IPS-15b (cell line): Measurements from ENCODE around the gene NOP9.

Experiments used
- H3K27me3 ChIP-seq: one replicate; pipeline ENCODE4 v1.6.1; 2013; ENCODE audit warnings: low read length; ENCODE audit not compliant: control insufficient read depth, insufficient read depth
- H3K36me3 ChIP-seq: one replicate; pipeline ENCODE4 v1.6.1; 2013; ENCODE audit warnings: low read length; ENCODE audit not compliant: control insufficient read depth, insufficient read depth
- H3K4me1 ChIP-seq: one replicate; pipeline ENCODE4 v1.6.1; 2013; ENCODE audit warnings: mild to moderate bottlenecking, low read length; ENCODE audit not compliant: control insufficient read depth, insufficient read depth
- H3K4me3 ChIP-seq: one replicate; pipeline ENCODE4 v1.5.1; 2013; ENCODE audit warnings: low read depth, low read length
- H3K9ac ChIP-seq: one replicate; pipeline ENCODE4 v1.6.1; 2013; ENCODE audit warnings: low read depth, mild to moderate bottlenecking, low read length
- H3K9me3 ChIP-seq: one replicate; pipeline ENCODE4 v1.6.1; 2013; ENCODE audit warnings: mild to moderate bottlenecking, low read length; ENCODE audit not compliant: control insufficient read depth, insufficient read depth

Gene NOP9

DNA sequence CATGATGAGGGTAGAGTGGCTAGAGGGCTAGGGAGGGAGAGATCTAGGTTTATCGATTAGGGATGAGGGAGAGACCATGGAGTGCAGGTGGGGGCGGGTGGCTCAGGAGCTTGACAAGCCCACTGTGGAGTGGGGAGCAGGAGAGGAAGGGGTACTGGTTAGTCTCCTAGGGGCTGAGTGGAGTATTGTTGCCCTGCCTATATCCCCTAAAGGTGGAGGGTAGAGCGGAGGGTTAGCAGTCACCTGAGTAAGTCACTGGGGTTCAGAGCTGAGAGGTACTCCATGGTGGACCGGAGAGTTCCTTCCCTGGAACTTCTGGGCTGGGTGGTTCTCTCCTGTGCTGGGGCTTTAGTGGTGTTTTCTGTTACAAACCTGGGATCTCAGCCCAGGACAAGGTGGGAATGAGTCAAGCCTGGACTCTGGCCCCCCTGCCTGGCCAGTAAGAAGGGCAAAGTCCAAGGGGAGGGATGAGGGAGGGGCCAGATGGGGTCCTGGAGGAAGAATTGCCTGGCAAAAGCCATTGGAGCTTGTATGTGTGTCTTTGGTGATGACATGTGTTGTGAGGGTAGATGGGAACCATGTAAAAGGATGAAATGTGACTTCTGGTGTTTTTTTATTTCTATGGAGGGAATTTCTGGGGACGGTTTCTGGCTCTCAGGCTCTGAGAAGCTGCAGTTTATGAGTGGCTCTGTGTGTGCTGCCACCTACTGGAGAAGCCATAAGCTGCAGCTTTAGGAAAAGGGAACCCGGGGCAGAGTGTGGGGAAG, 8.1 kb downstream of the NOP9 start, which contains the start of gene CIDEB:
Gene CIDEB, minus strand, starts transcription at position 403 of the 767 bp plus-strand sequence. Its CDS starts 119 bp downstream, at position 284.
- H3K9ac ChIP-seq = no peak within 1 kb of the TSS
- no peak within 1 kb of the TSS for H3K4me3 ChIP-seq
- no peaks in the 10 kb centered on the region for H3K27me3 ChIP-seq
- H3K4me1 ChIP-seq = no peaks in the 10 kb centered on the region
- H3K9me3 ChIP-seq = no peaks in the 10 kb centered on the region
- H3K36me3 ChIP-seq = peaks cover 38% of the 10 kb centered on the region

DNA sequence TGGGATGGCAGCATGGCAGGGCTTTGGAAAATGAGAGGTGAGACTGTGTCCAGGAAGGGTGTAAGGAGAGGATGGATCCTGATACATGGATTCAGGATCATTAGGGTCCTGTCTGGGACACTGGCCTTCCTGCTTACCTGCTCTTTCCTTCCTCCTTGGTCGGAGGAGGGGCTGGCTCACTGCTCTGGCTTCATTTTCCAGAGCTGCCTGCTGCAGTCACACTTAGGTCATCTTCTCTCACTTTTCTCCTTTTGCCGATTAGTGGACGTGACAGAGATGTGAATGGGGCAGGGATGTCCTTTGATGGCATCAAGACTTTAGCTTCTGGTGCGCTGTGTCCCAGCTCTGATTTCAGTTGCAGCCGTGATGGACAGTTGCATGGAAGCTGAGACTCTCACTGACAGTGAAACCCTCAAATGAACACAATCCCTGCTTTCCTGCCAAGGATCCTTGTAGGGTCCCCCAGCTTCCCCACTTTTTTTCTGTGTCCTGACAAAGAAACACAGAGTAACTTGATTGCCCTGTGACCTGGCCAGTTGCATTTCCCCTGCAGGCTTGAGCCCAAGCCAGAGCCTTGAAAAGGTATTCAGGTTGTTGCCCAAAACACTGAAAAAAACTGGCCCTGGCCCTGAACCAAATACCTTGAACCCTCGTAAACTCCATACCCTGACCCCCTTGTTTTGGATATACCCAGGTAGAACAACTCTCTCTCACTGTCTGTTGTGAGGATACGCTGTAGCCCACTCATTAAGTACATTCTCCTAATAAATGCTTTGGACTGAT, 8.9 kb downstream of the NOP9 start:
- H3K27me3 ChIP-seq = no peaks in the 10 kb centered on the region
- no peaks in the 10 kb centered on the region for H3K4me1 ChIP-seq
- H3K9ac ChIP-seq = no peak overlapping the region
- H3K9me3 ChIP-seq = no peaks in the 10 kb centered on the region
- no peak overlapping the region for H3K4me3 ChIP-seq
- peaks cover 32% of the 10 kb centered on the region for H3K36me3 ChIP-seq

DNA sequence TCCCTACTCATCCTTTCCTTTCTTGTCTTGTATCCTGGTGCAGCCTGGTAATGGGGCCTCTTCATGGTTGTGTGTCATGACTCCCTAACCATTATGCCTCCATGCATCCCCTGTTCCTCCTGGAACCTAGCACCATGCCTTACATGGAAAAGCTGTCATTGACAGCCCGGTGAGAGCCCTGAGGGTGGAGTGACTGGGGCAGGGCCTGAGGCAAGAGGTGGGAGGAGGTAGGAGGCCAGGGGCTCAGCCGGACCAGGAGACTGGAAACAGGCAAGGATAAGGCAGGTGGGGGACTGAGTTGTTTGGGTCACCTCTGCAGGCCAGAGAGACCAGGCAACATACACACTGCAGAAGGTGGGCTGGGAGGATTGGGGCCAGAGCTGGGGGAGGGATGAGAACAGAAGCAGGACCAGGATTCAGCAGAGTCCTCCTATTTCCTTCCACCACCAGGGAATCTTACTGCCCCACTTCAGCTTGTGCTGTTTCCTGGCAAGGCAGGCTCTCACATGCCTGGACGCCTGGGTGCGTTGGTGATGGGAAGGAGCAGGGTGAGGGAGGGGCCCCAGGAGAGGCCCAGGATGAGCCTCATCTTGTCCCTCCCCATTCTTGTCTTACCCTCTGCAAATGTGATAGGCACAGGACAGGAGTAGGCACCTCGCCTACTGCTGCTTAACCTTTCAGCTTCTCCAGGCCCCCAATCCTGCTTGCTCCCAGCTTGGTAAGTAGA, 10.1 kb downstream of the NOP9 start, which contains the start of gene LTB4R2:
Gene LTB4R2, plus strand, starts transcription at position 603 of the 727 bp plus-strand sequence. CDS start 525 bp downstream, outside the sequence.
- H3K9ac ChIP-seq = no peak within 1 kb of the TSS
- H3K4me3 ChIP-seq = no peak within 1 kb of the TSS
- H3K36me3 ChIP-seq = peaks cover 20% of the 10 kb centered on the region
- no peaks in the 10 kb centered on the region for H3K27me3 ChIP-seq
- H3K9me3 ChIP-seq = no peaks in the 10 kb centered on the region
- H3K4me1 ChIP-seq = no peaks in the 10 kb centered on the region

DNA sequence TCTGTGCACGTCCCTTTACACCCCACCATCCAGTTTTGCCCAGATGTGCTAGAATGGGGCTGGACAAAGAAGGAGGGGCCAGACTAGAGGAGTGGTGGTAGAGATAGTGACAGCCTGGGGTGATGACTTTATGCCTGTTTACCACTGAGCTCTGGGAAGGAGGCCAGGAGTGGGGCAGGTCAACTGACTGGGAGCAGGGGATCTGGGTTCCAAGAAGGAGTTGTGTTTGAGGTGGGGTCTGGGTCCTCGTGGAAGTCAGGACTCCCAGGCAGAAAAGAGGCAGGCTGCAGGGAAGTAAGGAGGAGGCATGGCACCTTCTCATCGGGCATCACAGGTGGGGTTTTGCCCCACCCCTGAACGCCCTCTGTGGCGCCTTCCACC, 10.6 kb downstream of the NOP9 start:
- Histone ChIP-seq H3K4me3 (no peak overlapping the region), H3K27me3 (no peaks in the 10 kb centered on the region), H3K4me1 (no peaks in the 10 kb centered on the region), H3K9me3 (no peaks in the 10 kb centered on the region), H3K36me3 (peaks cover 16% of the 10 kb centered on the region), H3K9ac (no peak overlapping the region)

DNA sequence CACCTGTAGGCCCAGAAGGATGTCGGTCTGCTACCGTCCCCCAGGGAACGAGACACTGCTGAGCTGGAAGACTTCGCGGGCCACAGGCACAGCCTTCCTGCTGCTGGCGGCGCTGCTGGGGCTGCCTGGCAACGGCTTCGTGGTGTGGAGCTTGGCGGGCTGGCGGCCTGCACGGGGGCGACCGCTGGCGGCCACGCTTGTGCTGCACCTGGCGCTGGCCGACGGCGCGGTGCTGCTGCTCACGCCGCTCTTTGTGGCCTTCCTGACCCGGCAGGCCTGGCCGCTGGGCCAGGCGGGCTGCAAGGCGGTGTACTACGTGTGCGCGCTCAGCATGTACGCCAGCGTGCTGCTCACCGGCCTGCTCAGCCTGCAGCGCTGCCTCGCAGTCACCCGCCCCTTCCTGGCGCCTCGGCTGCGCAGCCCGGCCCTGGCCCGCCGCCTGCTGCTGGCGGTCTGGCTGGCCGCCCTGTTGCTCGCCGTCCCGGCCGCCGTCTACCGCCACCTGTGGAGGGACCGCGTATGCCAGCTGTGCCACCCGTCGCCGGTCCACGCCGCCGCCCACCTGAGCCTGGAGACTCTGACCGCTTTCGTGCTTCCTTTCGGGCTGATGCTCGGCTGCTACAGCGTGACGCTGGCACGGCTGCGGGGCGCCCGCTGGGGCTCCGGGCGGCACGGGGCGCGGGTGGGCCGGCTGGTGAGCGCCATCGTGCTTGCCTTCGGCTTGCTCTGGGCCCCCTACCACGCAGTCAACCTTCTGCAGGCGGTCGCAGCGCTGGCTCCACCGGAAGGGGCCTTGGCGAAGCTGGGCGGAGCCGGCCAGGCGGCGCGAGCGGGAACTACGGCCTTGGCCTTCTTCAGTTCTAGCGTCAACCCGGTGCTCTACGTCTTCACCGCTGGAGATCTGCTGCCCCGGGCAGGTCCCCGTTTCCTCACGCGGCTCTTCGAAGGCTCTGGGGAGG, 11.3 kb downstream of the NOP9 start, which contains the start of gene LTB4R:
Gene LTB4R, plus strand, starts transcription at position 857 of the 959 bp plus-strand sequence. CDS start 4,150 bp downstream, outside the sequence.
- Histone ChIP-seq H3K36me3 (peaks cover 10% of the 10 kb centered on the region), H3K9me3 (no peaks in the 10 kb centered on the region), H3K4me1 (no peaks in the 10 kb centered on the region), H3K27me3 (no peaks in the 10 kb centered on the region), H3K4me3 (no peak within 1 kb of the TSS), H3K9ac (no peak within 1 kb of the TSS)

GRCh38 chr14:24311837-24312615, 12.4 kb downstream of the NOP9 start:
- peaks cover 3% of the 10 kb centered on the region for H3K27me3 ChIP-seq
- no peaks in the 10 kb centered on the region for H3K9me3 ChIP-seq
- H3K4me1 ChIP-seq = no peaks in the 10 kb centered on the region
- no peak overlapping the region for H3K4me3 ChIP-seq
- peaks cover 7% of the 10 kb centered on the region for H3K36me3 ChIP-seq
- H3K9ac ChIP-seq = no peak overlapping the region

DNA sequence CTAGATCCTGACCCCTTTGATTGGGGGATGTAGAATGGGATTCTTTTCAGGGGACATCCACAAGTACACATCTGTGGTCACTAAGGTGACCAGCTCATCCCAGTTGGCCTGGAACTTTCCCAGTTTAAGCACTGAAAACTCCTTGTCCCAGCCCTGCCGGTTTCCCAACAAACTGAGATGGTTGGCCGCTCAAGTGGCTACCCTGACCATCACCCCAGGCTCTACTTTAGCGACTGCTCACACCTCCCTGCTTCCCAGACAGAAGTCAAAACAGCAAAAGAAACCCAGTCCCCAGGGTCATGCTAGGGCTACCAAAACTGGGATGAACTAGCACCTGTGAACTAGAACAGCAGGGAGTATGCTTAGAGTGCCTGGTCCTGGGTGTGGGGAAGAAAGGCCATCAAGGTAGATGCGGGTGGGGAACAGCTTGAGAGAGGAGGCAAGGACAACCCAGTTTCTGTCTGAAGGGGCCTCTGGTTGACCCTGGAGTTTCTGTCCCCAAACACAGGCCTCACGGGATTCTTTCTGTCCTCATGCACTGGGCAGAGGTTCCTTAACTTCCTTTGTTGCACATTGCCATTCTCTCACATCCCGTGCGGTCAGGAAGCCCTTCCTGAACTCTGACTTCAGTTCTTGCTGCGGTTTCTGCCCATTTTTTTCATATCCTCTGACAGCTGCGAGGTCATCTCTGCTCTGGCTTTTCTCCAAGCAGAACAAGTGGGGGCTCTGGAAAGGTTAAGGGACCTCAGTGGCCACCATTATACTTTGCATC, 13.3 kb downstream of the NOP9 start:
- H3K27me3 ChIP-seq = peaks cover 12% of the 10 kb centered on the region
- H3K4me1 ChIP-seq = no peaks in the 10 kb centered on the region
- H3K9ac ChIP-seq = no peak overlapping the region
- no peak overlapping the region for H3K4me3 ChIP-seq
- H3K36me3 ChIP-seq = peaks cover 8% of the 10 kb centered on the region
- no peaks in the 10 kb centered on the region for H3K9me3 ChIP-seq

DNA sequence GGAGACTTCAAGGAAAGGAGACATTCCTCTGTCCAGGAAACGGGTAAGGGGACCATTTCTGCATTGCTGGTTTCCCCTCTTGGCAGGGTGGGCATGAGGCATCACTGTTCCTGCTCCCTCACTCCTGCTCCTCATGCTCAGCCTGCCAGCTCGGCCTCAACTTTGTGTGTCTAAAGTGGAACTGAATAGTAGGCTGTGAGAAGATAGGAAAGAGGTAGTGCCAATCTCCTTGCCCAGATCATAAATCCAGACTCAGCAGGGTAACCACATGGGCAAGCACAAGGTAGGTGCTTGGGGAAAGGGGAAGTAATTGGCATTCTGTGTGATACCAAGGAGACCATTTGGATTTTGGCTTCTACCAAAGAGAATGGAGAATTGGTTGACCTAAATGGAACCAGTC, 14.3 kb downstream of the NOP9 start:
- no peak overlapping the region for H3K9ac ChIP-seq
- no peaks in the 10 kb centered on the region for H3K4me1 ChIP-seq
- no peaks in the 10 kb centered on the region for H3K9me3 ChIP-seq
- peaks cover 21% of the 10 kb centered on the region for H3K27me3 ChIP-seq
- H3K4me3 ChIP-seq = no peak overlapping the region
- peaks cover 10% of the 10 kb centered on the region for H3K36me3 ChIP-seq

DNA sequence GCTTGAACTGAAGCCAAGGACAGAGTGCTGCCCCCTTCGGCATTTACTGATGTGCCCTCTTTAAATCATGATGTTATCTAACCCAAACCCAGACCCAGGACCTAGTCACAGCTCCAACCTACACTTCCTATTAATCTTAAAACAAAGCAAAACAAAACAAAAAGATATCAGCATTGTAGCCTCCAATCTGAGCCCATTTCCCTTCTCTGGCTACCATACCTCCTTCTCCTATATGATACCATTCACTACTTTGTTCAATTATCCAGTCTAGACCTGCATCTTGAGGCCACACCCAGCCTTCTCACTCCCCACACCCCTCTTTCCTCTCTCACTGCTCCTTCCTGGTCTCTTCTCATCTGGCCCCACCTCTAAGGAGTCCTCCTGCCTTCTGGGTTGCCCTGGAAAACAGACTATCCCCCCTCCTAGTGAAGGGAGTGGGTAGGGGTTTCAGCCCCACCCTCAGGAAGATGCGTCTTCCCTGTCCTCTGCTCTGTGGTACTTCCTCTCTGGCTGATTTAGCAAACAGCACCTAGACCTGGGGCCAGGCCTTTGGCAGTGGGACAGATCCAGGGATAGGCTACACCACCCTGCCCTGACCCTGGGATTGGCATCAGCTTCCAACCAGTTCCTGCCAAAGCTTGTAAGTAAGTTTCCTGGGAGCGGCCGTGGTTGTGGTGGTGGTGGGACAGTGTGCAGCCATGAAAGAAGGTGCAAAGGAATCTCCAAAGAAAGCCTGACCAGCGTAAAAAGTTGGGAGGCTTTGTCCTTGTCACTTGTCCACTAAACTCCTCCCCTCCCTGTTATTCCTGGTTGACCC, 14.9 kb downstream of the NOP9 start:
- Histone ChIP-seq H3K27me3 (peaks cover 25% of the 10 kb centered on the region), H3K4me1 (no peaks in the 10 kb centered on the region), H3K9me3 (no peaks in the 10 kb centered on the region), H3K36me3 (peaks cover 10% of the 10 kb centered on the region), H3K9ac (no peak overlapping the region), H3K4me3 (no peak overlapping the region)
